HepG2 (cell line): ENCODE measurements around the gene MEF2B.

ENCODE experiments used
- PPARG ChIP-seq: conservative IDR thresholded peaks from 2 replicates; pipeline ENCODE4 v1.6.1; 2016; ENCODE audit warnings: missing biosample characterization, missing genetic modification reagents
- ZMYM2 ChIP-seq: sonication (generic); formaldehyde crosslinking; IDR thresholded peaks from 2 replicates; pipeline ENCODE4 v1.8.0; 2022; ENCODE audit warnings: mild to moderate bottlenecking, missing genetic modification reagents

DNA sequence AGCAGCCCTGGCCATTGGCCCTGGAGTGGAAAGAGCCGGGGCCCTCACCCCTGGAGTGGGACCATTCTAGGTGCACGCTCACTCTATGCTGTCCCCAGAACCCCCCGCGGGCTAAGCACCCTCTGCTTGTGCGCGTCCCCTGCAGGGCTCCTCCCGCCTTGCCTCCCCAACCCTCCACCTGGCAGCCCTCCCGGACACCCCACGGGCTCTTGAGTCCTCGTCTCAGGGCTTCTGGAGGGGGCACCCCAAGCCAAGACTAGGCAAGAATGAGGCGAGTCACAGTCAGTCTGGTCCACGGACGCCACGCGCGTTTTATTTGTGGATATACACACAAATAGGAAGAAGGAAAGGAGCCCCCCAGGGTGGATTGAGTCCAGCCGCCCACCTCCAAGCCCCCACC is 24.8 kb downstream of the MEF2B start:
- TF ChIP-seq PPARG (CRISPR knock-in tag) (no peak), ZMYM2 (CRISPR knock-in tag) (no peak)
